K562 (cell line): Measurements from ENCODE around the gene VSIG4. TPM values are rescaled to one million over a fixed set of nuclear protein-coding genes. Genes with fewer than 3 reads are reported as not detected.

Experiments used
- CBX1 ChIP-seq: sonication (generic); IDR thresholded peaks from 2 replicates; pipeline ENCODE4 v1.6.1; 2016; ENCODE audit warnings: antibody characterized with exemption, low read depth, mild to moderate bottlenecking
- CGGBP1 ChIP-seq: fragments of 250-450 bp; sonication (Bioruptor Pico); IDR thresholded peaks from 2 replicates; pipeline ENCODE4 v1.9.0; 2021; ENCODE audit warnings: mild to moderate bottlenecking
- CHD2 ChIP-seq: IDR thresholded peaks from 2 replicates; pipeline ENCODE4 v1.6.1; 2011; ENCODE audit warnings: low read depth, low read length
- CLOCK ChIP-seq: fragments of 250-450 bp; sonication (Bioruptor Pico); IDR thresholded peaks from 2 replicates; pipeline ENCODE4 v1.4.0; 2020; ENCODE audit warnings: mild to moderate bottlenecking, moderate library complexity, borderline replicate concordance
- E2F3 ChIP-seq: fragments of 250-450 bp; sonication (Bioruptor Pico); IDR thresholded peaks from 2 replicates; pipeline ENCODE4 v1.4.0; 2020; ENCODE audit warnings: mild to moderate bottlenecking
- ETV1 ChIP-seq: fragments of 450-650 bp; conservative IDR thresholded peaks from 2 replicates; pipeline ENCODE4 v1.6.1; 2016; ENCODE audit warnings: missing genetic modification characterization, control low read depth, low read depth, missing compliant biosample characterization
- FOXP4 ChIP-seq: sonication (generic); formaldehyde crosslinking; IDR thresholded peaks from 2 replicates; pipeline ENCODE4 v1.8.0; 2022; ENCODE audit warnings: mild to moderate bottlenecking, missing genetic modification reagents, borderline replicate concordance
- IFI16 ChIP-seq: fragments of 250-450 bp; sonication (Bioruptor Pico); IDR thresholded peaks from 2 replicates; pipeline ENCODE4 v2.1.2; 2022; ENCODE audit warnings: mild to moderate bottlenecking, inconsistent platforms
- JUND ChIP-seq, 2 experiments: IDR thresholded peaks; 2 replicates in 1 of 2; 3 replicates in 1 of 2; pipeline ENCODE4 v1.6.1; 2011; ENCODE audit warnings: borderline replicate concordance in 2 of 2, low read depth in 2 of 2, low read length in 2 of 2, improper control_type of control experiment in 1 of 2, missing biosample characterization in 1 of 2, missing genetic modification characterization in 1 of 2, missing genetic modification reagents in 1 of 2
- NCOA2 ChIP-seq, 2 experiments: fragments of 450-650 bp; IDR thresholded peaks; 2 replicates each; pipeline ENCODE4 v1.6.1; 2018; ENCODE audit warnings: mild to moderate bottlenecking in 2 of 2, moderate library complexity in 1 of 2; ENCODE audit not compliant: partially characterized antibody in 2 of 2
- SMARCB1 ChIP-seq: IDR thresholded peaks from 2 replicates; pipeline ENCODE4 v1.6.1; 2011; ENCODE audit warnings: improper control_type of control experiment, low read depth; ENCODE audit not compliant: insufficient read length
- SNIP1 ChIP-seq: fragments of 450-650 bp; IDR thresholded peaks from 2 replicates; pipeline ENCODE4 v1.7.1; 2017; ENCODE audit warnings: low read depth, mild to moderate bottlenecking
- SREBF1 ChIP-seq: fragments of 150-350 bp; IDR thresholded peaks from 2 replicates; pipeline ENCODE4 v1.6.1; 2014; ENCODE audit warnings: antibody characterized with exemption, low read depth, low read length, borderline replicate concordance
- TAF1 ChIP-seq: IDR thresholded peaks from 2 replicates; pipeline ENCODE4 v1.6.1; 2011; ENCODE audit warnings: mild to moderate bottlenecking, low read length, moderate library complexity; ENCODE audit not compliant: insufficient read depth, control insufficient read depth, severe bottlenecking; ENCODE audit errors: extremely low read depth
- ZNF197 ChIP-seq: fragments of 200-800 bp; sonication (Bioruptor generic); IDR thresholded peaks from 2 replicates; pipeline ENCODE4 v1.6.1; 2016; ENCODE audit warnings: low read depth, missing genetic modification characterization, missing compliant biosample characterization
- ZNF551 ChIP-seq: fragments of 250-450 bp; sonication (Bioruptor Pico); IDR thresholded peaks from 2 replicates; pipeline ENCODE4 v1.5.0; 2021; ENCODE audit warnings: mild to moderate bottlenecking, moderate library complexity
- polyA plus RNA-seq, 8 experiments: library from polyadenylated mRNA; depleted of rRNA in 4 of 8; stranded (reverse) in 5 of 8; unstranded in 3 of 8; fragments of >200 nt; fragmentation: Nextera tagmentation in 2 of 8; fragmentation: Illumina TruSeq in 1 of 8; extraction: Ambion mirVana in 2 of 8; extraction: Trizol in 1 of 8; gene quantifications; 2 replicates each; pipeline versions ENCODE4 v1.2.1 to v1.2.3, GENCODE V29; 2011 to 2014; ENCODE audit warnings: inconsistent platforms in 1 of 8, missing spikeins in 1 of 8
- total RNA-seq, 7 experiments: library from RNA; depleted of rRNA in 6 of 7; stranded (reverse); fragments of >200 nt in 6 of 7; fragmentation: Illumina TruSeq in 2 of 7; extraction: Trizol in 2 of 7; gene quantifications; 2 replicates each; pipeline versions ENCODE4 v1.2.1 to v1.2.3, GENCODE V29; 2011 to 2021; ENCODE audit warnings: low replicate concordance in 1 of 7

VSIG4 gene
- total and polyA plus RNA-seq, 9 of the 15 experiments (the other 6 are each of a cell fraction or from before 2014, with no cell fraction given) = 0.22 to 1.6 (median 0.46) TPM; not detected in 1

- TF ChIP-seq FOXP4 (CRISPR knock-in tag) (no peak), SMARCB1 (no peak), CHD2 (no peak), CLOCK (CRISPR knock-in tag) (no peak), SREBF1 (no peak), IFI16 (no peak), JUND (IDR thresholded peaks at IDR 0.05; ENCODE audit: borderline replicate concordance, low read depth, low read length) (peak; percentile 15; the same call in 1 of the 2 replicates), JUND (tag; IDR thresholded peaks at IDR 0.05; ENCODE audit: borderline replicate concordance, low read depth, low read length) (no peak), CGGBP1 (no peak), ETV1 (tag) (no peak), CBX1 (no peak), E2F3 (CRISPR knock-in tag) (no peak), TAF1 (no peak), NCOA2 (IDR thresholded peaks at IDR 0.05; ENCODE audit: partially characterized antibody in 2 of 2) (no peak), ZNF197 (CRISPR knock-in tag) (no peak), SNIP1 (no peak), ZNF551 (no peak)
Observed at GRCh38 chrX:66064261-66064660, 24.4 kb upstream of the VSIG4 start (continued).
